ENCODE data around the gene NID1.
"Not testable (repeated sequence)": the region's sequence is repeated elsewhere in the genome, so short reads cannot be mapped to it uniquely, and the experiment has no call there.

NID1 gene

GRCh38 chr1:236009191-236009590 lies 55.7 kb downstream of the NID1 start:
- H3K4me1 ChIP-seq (ENCODE audit: control insufficient read depth in 2 of 2, insufficient read depth in 1 of 2, low read depth in 1 of 2, low read length in 2 of 2): no peaks in the 10 kb centered on the region
- no peak overlapping the region for H4K8ac ChIP-seq (ENCODE audit: low read depth, low read length)
- no peak overlapping the region for H2AFZ ChIP-seq (ENCODE audit: low read length)
- H3K4ac ChIP-seq (ENCODE audit: low read length): no peak overlapping the region
- no peaks in the 10 kb centered on the region for H3K27me3 ChIP-seq (ENCODE audit: control insufficient read depth in 3 of 3, insufficient read depth in 3 of 3, low read depth in 1 of 3, low read length in 3 of 3)
- H2BK120ac ChIP-seq (ENCODE audit: low read depth, low read length): no peak overlapping the region
- DNase-seq (ENCODE audit: low spot score): no peak
- H3K9me3 ChIP-seq (replicated peaks in 1 of 2; ENCODE audit: control insufficient read depth in 2 of 2, insufficient read depth in 1 of 2, low read depth in 1 of 2, low read length in 2 of 2): no peaks in the 10 kb centered on the region
- no peak overlapping the region for H3K27ac ChIP-seq (replicated peaks; ENCODE audit: low read length)
- H3K9ac ChIP-seq (ENCODE audit: low read depth, low read length, poor library complexity): no peak overlapping the region
- H2BK12ac ChIP-seq (ENCODE audit: low read length): no peak overlapping the region
- H2BK5ac ChIP-seq (ENCODE audit: low read length): no peak overlapping the region
- no peak overlapping the region for H3K14ac ChIP-seq (ENCODE audit: low read length)
- H4K91ac ChIP-seq (ENCODE audit: low read depth, low read length, poor library complexity): no peak overlapping the region
- no peak overlapping the region for H3K23ac ChIP-seq (ENCODE audit: low read depth, low read length, poor library complexity)
- H3K18ac ChIP-seq (ENCODE audit: low read length): no peak overlapping the region
- H2BK15ac ChIP-seq (ENCODE audit: low read length): no peak overlapping the region
- WGBS, 2 donors (ENCODE audit: extremely low coverage in 2 of 2, insufficient read length in 2 of 2, insufficient replicate concordance in 1 of 2): no CpG with 5 or more reads among the region's 5 CpGs
- H3K4me2 ChIP-seq (ENCODE audit: insufficient read depth, low read length, poor library complexity, severe bottlenecking): no peak overlapping the region
- H3K79me1 ChIP-seq (ENCODE audit: low read depth, low read length): no peaks in the 10 kb centered on the region
- H2AK5ac ChIP-seq (ENCODE audit: low read depth, low read length): no peak overlapping the region
- peaks cover 12 to 15% of the 10 kb centered on the region in 2 donors for H3K36me3 ChIP-seq (replicated peaks in 1 of 2; ENCODE audit: control insufficient read depth in 2 of 2, insufficient read depth in 2 of 2, low read length in 2 of 2)
- no peak overlapping the region for H3K4me3 ChIP-seq (ENCODE audit: low read length in 2 of 2)

- no CpG with 5 or more reads among the region's 3 CpGs for WGBS, 2 donors (ENCODE audit: extremely low coverage in 2 of 2, insufficient read length in 2 of 2, insufficient replicate concordance in 1 of 2)
These were observed 57.1 kb downstream of the NID1 start for GRCh38 chr1:236007781-236008180.

GRCh38 chr1:236003058-236003457 lies 61.8 kb downstream of the NID1 start:
- not testable (repeated sequence) for H2BK120ac ChIP-seq (ENCODE audit: low read depth, low read length); H3K18ac ChIP-seq (ENCODE audit: low read length); H3K4me3 ChIP-seq (ENCODE audit: low read length in 2 of 2); H4K91ac ChIP-seq (ENCODE audit: low read depth, low read length, poor library complexity); H3K9me3 ChIP-seq (replicated peaks in 1 of 2; ENCODE audit: control insufficient read depth in 2 of 2, insufficient read depth in 1 of 2, low read depth in 1 of 2, low read length in 2 of 2); H2BK12ac ChIP-seq (ENCODE audit: low read length); H2BK5ac ChIP-seq (ENCODE audit: low read length); H2BK15ac ChIP-seq (ENCODE audit: low read length); H2AK5ac ChIP-seq (ENCODE audit: low read depth, low read length); H2AFZ ChIP-seq (ENCODE audit: low read length); H3K4me2 ChIP-seq (ENCODE audit: insufficient read depth, low read length, poor library complexity, severe bottlenecking); H3K4me1 ChIP-seq (ENCODE audit: control insufficient read depth in 2 of 2, insufficient read depth in 1 of 2, low read depth in 1 of 2, low read length in 2 of 2); H4K8ac ChIP-seq (ENCODE audit: low read depth, low read length); H3K4ac ChIP-seq (ENCODE audit: low read length); H3K79me1 ChIP-seq (ENCODE audit: low read depth, low read length); H3K27me3 ChIP-seq (ENCODE audit: control insufficient read depth in 3 of 3, insufficient read depth in 3 of 3, low read depth in 1 of 3, low read length in 3 of 3); H3K23ac ChIP-seq (ENCODE audit: low read depth, low read length, poor library complexity); H3K14ac ChIP-seq (ENCODE audit: low read length); H3K36me3 ChIP-seq (replicated peaks in 1 of 2; ENCODE audit: control insufficient read depth in 2 of 2, insufficient read depth in 2 of 2, low read length in 2 of 2); DNase-seq (ENCODE audit: low spot score); H3K9ac ChIP-seq (ENCODE audit: low read depth, low read length, poor library complexity); H3K27ac ChIP-seq (replicated peaks; ENCODE audit: low read length)
- no CpG with 5 or more reads among the region's 9 CpGs for WGBS, 2 donors (ENCODE audit: extremely low coverage in 2 of 2, insufficient read length in 2 of 2, insufficient replicate concordance in 1 of 2)

More at GRCh38 chr1:236007781-236008180, 57.1 kb downstream of the NID1 start:
- Histone ChIP-seq H3K9me3 (replicated peaks in 1 of 2; ENCODE audit: control insufficient read depth in 2 of 2, insufficient read depth in 1 of 2, low read depth in 1 of 2, low read length in 2 of 2) (no peaks in the 10 kb centered on the region), H3K23ac (ENCODE audit: low read depth, low read length, poor library complexity) (no peak overlapping the region), H3K27me3 (ENCODE audit: control insufficient read depth in 3 of 3, insufficient read depth in 3 of 3, low read depth in 1 of 3, low read length in 3 of 3) (no peaks in the 10 kb centered on the region), H3K4me1 (ENCODE audit: control insufficient read depth in 2 of 2, insufficient read depth in 1 of 2, low read depth in 1 of 2, low read length in 2 of 2) (no peaks in the 10 kb centered on the region), H3K18ac (ENCODE audit: low read length) (no peak overlapping the region), H2BK5ac (ENCODE audit: low read length) (no peak overlapping the region), H3K9ac (ENCODE audit: low read depth, low read length, poor library complexity) (no peak overlapping the region), H3K4ac (ENCODE audit: low read length) (no peak overlapping the region), H2BK120ac (ENCODE audit: low read depth, low read length) (no peak overlapping the region), H3K36me3 (replicated peaks in 1 of 2; ENCODE audit: control insufficient read depth in 2 of 2, insufficient read depth in 2 of 2, low read length in 2 of 2) (peaks cover 9 to 12% of the 10 kb centered on the region in 2 donors), H2AK5ac (ENCODE audit: low read depth, low read length) (no peak overlapping the region), H4K8ac (ENCODE audit: low read depth, low read length) (no peak overlapping the region), H3K4me3 (ENCODE audit: low read length in 2 of 2) (no peak overlapping the region), H2BK12ac (ENCODE audit: low read length) (no peak overlapping the region), H2AFZ (ENCODE audit: low read length) (no peak overlapping the region), H2BK15ac (ENCODE audit: low read length) (no peak overlapping the region), H3K4me2 (ENCODE audit: insufficient read depth, low read length, poor library complexity, severe bottlenecking) (no peak overlapping the region), H3K79me1 (ENCODE audit: low read depth, low read length) (no peaks in the 10 kb centered on the region), H4K91ac (ENCODE audit: low read depth, low read length, poor library complexity) (no peak overlapping the region), H3K14ac (ENCODE audit: low read length) (no peak overlapping the region), H3K27ac (replicated peaks; ENCODE audit: low read length) (no peak overlapping the region)
- DNase-seq (ENCODE audit: low spot score): no peak

GRCh38 chr1:236002572-236002971 lies 62.3 kb downstream of the NID1 start:
- H3K14ac ChIP-seq (ENCODE audit: low read length): no peak overlapping the region
- no peak overlapping the region for H2BK120ac ChIP-seq (ENCODE audit: low read depth, low read length)
- WGBS, 2 donors (ENCODE audit: extremely low coverage in 2 of 2, insufficient read length in 2 of 2, insufficient replicate concordance in 1 of 2): no CpG with 5 or more reads among the region's 11 CpGs
- no peak overlapping the region for H4K91ac ChIP-seq (ENCODE audit: low read depth, low read length, poor library complexity)
- H3K4me3 ChIP-seq (ENCODE audit: low read length in 2 of 2): no peak overlapping the region
- no peak overlapping the region for H2AFZ ChIP-seq (ENCODE audit: low read length)
- no peak overlapping the region for H2BK5ac ChIP-seq (ENCODE audit: low read length)
- no peak overlapping the region for H3K9ac ChIP-seq (ENCODE audit: low read depth, low read length, poor library complexity)
- no peak overlapping the region for H3K23ac ChIP-seq (ENCODE audit: low read depth, low read length, poor library complexity)
- H3K4ac ChIP-seq (ENCODE audit: low read length): no peak overlapping the region
- H3K4me1 ChIP-seq (ENCODE audit: control insufficient read depth in 2 of 2, insufficient read depth in 1 of 2, low read depth in 1 of 2, low read length in 2 of 2): no peaks in the 10 kb centered on the region
- H4K8ac ChIP-seq (ENCODE audit: low read depth, low read length): no peak overlapping the region
- H2AK5ac ChIP-seq (ENCODE audit: low read depth, low read length): no peak overlapping the region
- no peak overlapping the region for H2BK15ac ChIP-seq (ENCODE audit: low read length)
- peaks cover 0 to 2% of the 10 kb centered on the region in 2 donors for H3K9me3 ChIP-seq (replicated peaks in 1 of 2; ENCODE audit: control insufficient read depth in 2 of 2, insufficient read depth in 1 of 2, low read depth in 1 of 2, low read length in 2 of 2)
- H2BK12ac ChIP-seq (ENCODE audit: low read length): no peak overlapping the region
- H3K4me2 ChIP-seq (ENCODE audit: insufficient read depth, low read length, poor library complexity, severe bottlenecking): no peak overlapping the region
- H3K27me3 ChIP-seq (ENCODE audit: control insufficient read depth in 3 of 3, insufficient read depth in 3 of 3, low read depth in 1 of 3, low read length in 3 of 3): no peaks in the 10 kb centered on the region
- no peak overlapping the region for H3K27ac ChIP-seq (replicated peaks; ENCODE audit: low read length)
- H3K79me1 ChIP-seq (ENCODE audit: low read depth, low read length): peaks cover 2% of the 10 kb centered on the region
- peaks cover 4 to 7% of the 10 kb centered on the region in 2 donors for H3K36me3 ChIP-seq (replicated peaks in 1 of 2; ENCODE audit: control insufficient read depth in 2 of 2, insufficient read depth in 2 of 2, low read length in 2 of 2)
- no peak for DNase-seq (ENCODE audit: low spot score)
- H3K18ac ChIP-seq (ENCODE audit: low read length): no peak overlapping the region

All from neuronal stem cell (in vitro differentiated cells).